ENCODE results near the gene CALHM3. TPM values are rescaled to one million over a fixed set of nuclear protein-coding genes. Genes with fewer than 3 reads are reported as not detected.

Gene CALHM3
- polyA plus RNA-seq, 1 donor (not counting 4 experiments of a cell fraction or from before 2014, with no cell fraction given), result not detected

GRCh38 chr10:103502849-103503660 lies 24.0 kb upstream of the CALHM3 start:
- peaks cover 42% of the 10 kb centered on the region for H3K27me3 ChIP-seq (ENCODE audit: control insufficient read depth, extremely low read depth, insufficient read depth, low read length)
- H4K20me1 ChIP-seq (ENCODE audit: control insufficient read depth, extremely low read depth, insufficient read depth, low read length), result no peaks in the 10 kb centered on the region

GRCh38 chr10:103501186-103501585 lies 22.1 kb upstream of the CALHM3 start:
- H3K9me3 ChIP-seq (ENCODE audit: control insufficient read depth, low read depth, low read length), result no peaks in the 10 kb centered on the region
- no peaks in the 10 kb centered on the region for H3K9me1 ChIP-seq (ENCODE audit: control insufficient read depth, extremely low read depth, insufficient read depth, low read length)
- H3K36me3 ChIP-seq (ENCODE audit: control insufficient read depth in 2 of 2, extremely low read depth in 1 of 2, insufficient read depth in 2 of 2, low read length in 2 of 2), result no peaks in the 10 kb centered on the region
- no peak overlapping the region for H3K4me2 ChIP-seq (ENCODE audit: control insufficient read depth, extremely low read depth, insufficient read depth, low read depth, low read length)
- no peak overlapping the region for H3K4me3 ChIP-seq (ENCODE audit: control insufficient read depth in 2 of 3, extremely low read depth in 1 of 3, insufficient read depth in 2 of 3, low read depth in 1 of 3, low read length in 3 of 3)
- H3K27ac ChIP-seq (ENCODE audit: control insufficient read depth, insufficient read depth, low read length), result no peak overlapping the region
- dilution Hi-C loops (cut with MboI; ENCODE audit: extremely low pct_ligation_motif_present, low sequenced_read_pairs), result no loop called here
- H3K9ac ChIP-seq (ENCODE audit: control insufficient read depth, extremely low read depth, insufficient read depth, low read length), result no peak overlapping the region
- no peaks in the 10 kb centered on the region for H4K20me1 ChIP-seq (ENCODE audit: control insufficient read depth, extremely low read depth, insufficient read depth, low read length)
- DNase-seq (ENCODE audit: low read depth, low spot score), result no peak
- no peak for TF ChIP-seq CTCF (optimal IDR thresholded peaks at IDR 0.05 in 1 of 3, IDR thresholded peaks at IDR 0.05 in 1 of 3, conservative IDR thresholded peaks at IDR 0.05 in 1 of 3; ENCODE audit: extremely low read depth in 1 of 3, insufficient read depth in 2 of 3, low read length in 3 of 3)
- peaks cover 47% of the 10 kb centered on the region for H3K27me3 ChIP-seq (ENCODE audit: control insufficient read depth, extremely low read depth, insufficient read depth, low read length)
- no peaks in the 10 kb centered on the region for H3K79me2 ChIP-seq (ENCODE audit: control insufficient read depth, insufficient read depth, low read length)
- no peaks in the 10 kb centered on the region for H3K4me1 ChIP-seq (ENCODE audit: control insufficient read depth, extremely low read depth, insufficient read depth, low read length)
- H2AFZ ChIP-seq (ENCODE audit: control insufficient read depth, low read length), result no peak overlapping the region
- FAIRE-seq, result no peak

More at GRCh38 chr10:103502849-103503660, 24.0 kb upstream of the CALHM3 start:
- Histone ChIP-seq H3K4me2 (ENCODE audit: control insufficient read depth, extremely low read depth, insufficient read depth, low read depth, low read length) (no peak overlapping the region), H3K27ac (ENCODE audit: control insufficient read depth, insufficient read depth, low read length) (no peak overlapping the region), H3K9ac (ENCODE audit: control insufficient read depth, extremely low read depth, insufficient read depth, low read length) (no peak overlapping the region), H2AFZ (ENCODE audit: control insufficient read depth, low read length) (no peak overlapping the region), H3K36me3 (ENCODE audit: control insufficient read depth in 2 of 2, extremely low read depth in 1 of 2, insufficient read depth in 2 of 2, low read length in 2 of 2) (no peaks in the 10 kb centered on the region), H3K9me3 (ENCODE audit: control insufficient read depth, low read depth, low read length) (no peaks in the 10 kb centered on the region), H3K9me1 (ENCODE audit: control insufficient read depth, extremely low read depth, insufficient read depth, low read length) (no peaks in the 10 kb centered on the region), H3K79me2 (ENCODE audit: control insufficient read depth, insufficient read depth, low read length) (no peaks in the 10 kb centered on the region), H3K4me1 (ENCODE audit: control insufficient read depth, extremely low read depth, insufficient read depth, low read length) (no peaks in the 10 kb centered on the region), H3K4me3 (ENCODE audit: control insufficient read depth in 2 of 3, extremely low read depth in 1 of 3, insufficient read depth in 2 of 3, low read depth in 1 of 3, low read length in 3 of 3) (no peak overlapping the region)
- TF ChIP-seq CTCF (optimal IDR thresholded peaks at IDR 0.05 in 1 of 3, IDR thresholded peaks at IDR 0.05 in 1 of 3, conservative IDR thresholded peaks at IDR 0.05 in 1 of 3; ENCODE audit: extremely low read depth in 1 of 3, insufficient read depth in 2 of 3, low read length in 3 of 3) (no peak), EZH2 (IDR thresholded peaks at IDR 0.05; ENCODE audit: low read length) (no peak)
- no peak for FAIRE-seq
- dilution Hi-C loops (cut with MboI; ENCODE audit: extremely low pct_ligation_motif_present, low sequenced_read_pairs), result no loop called here
- DNase-seq (ENCODE audit: low read depth, low spot score), result no peak
